T-helper 9 cell (primary cell): ENCODE measurements around the gene TEX50.
"Not testable (repeated sequence)": the region's sequence is repeated elsewhere in the genome, so short reads cannot be mapped to it uniquely, and the experiment has no call there.

Experiments used
- DNase-seq: peaks from one replicate; pipeline ENCODE4 v3.0.0-alpha.2; 2020

Gene TEX50

GRCh38 chr1:173663159-173663558, 28.0 kb downstream of the TEX50 start:
- DNase-seq: no peak

- DNase-seq: no peak
Observed at GRCh38 chr1:173666646-173667045, 31.5 kb downstream of the TEX50 start.

- no peak for DNase-seq
Observed at GRCh38 chr1:173669491-173669941, 34.4 kb downstream of the TEX50 start, which contains the start of gene ANKRD45. ANKRD45 (minus strand) TSS chr1:173669851; CDS start chr1:173659418, 10,433 bp downstream.

GRCh38 chr1:173674496-173674895, 39.4 kb downstream of the TEX50 start:
- DNase-seq: not testable (repeated sequence)

DNA sequence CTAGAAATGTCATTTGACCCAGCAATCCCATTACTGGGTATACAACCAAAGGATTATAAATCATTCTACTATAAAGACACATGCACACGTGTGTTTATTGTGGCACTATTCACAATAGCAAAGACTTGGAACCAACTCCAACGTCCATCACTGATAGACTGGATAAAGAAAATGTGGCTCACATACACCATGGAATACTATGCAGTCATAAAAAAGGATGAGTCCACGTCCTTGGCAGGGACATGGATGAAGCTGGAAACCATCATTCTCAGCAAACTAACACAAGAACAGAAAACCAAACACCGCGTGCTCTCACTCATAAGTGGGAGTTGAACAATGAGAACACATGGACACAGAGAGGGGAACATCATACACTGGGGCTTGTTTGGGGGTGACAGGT, 45.0 kb downstream of the TEX50 start:
- not testable (repeated sequence) for DNase-seq

- DNase-seq: no peak
Observed at GRCh38 chr1:173682184-173682583, 47.0 kb downstream of the TEX50 start.

GRCh38 chr1:173683838-173684237, 48.7 kb downstream of the TEX50 start:
- not testable (repeated sequence) for DNase-seq

GRCh38 chr1:173685121-173685520, 50.0 kb downstream of the TEX50 start:
- not testable (repeated sequence) for DNase-seq
